Measurements from ENCODE around the gene GALNT11.

The GALNT11 gene

GRCh38 chr7:152025077-152025936 is at the start of gene GALNT11:
Gene GALNT11, plus strand, starts transcription at chr7:152025674. Its CDS starts 68,554 bp downstream, at chr7:152094228.
- peak; percentile 77 for DNase-seq (ENCODE audit: low read depth)
- H3K4me3 ChIP-seq (ENCODE audit: control insufficient read depth, low read depth, low read length) = peak within 1 kb of the TSS; percentile 79
- TF ChIP-seq, protein P1, sequence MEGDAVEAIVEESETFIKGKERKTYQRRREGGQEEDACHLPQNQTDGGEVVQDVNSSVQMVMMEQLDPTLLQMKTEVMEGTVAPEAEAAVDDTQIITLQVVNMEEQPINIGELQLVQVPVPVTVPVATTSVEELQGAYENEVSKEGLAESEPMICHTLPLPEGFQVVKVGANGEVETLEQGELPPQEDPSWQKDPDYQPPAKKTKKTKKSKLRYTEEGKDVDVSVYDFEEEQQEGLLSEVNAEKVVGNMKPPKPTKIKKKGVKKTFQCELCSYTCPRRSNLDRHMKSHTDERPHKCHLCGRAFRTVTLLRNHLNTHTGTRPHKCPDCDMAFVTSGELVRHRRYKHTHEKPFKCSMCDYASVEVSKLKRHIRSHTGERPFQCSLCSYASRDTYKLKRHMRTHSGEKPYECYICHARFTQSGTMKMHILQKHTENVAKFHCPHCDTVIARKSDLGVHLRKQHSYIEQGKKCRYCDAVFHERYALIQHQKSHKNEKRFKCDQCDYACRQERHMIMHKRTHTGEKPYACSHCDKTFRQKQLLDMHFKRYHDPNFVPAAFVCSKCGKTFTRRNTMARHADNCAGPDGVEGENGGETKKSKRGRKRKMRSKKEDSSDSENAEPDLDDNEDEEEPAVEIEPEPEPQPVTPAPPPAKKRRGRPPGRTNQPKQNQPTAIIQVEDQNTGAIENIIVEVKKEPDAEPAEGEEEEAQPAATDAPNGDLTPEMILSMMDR (conservative IDR thresholded peaks at IDR 0.05; ENCODE audit: control insufficient read depth, insufficient read depth, low read depth, low read length) = no peak

- no peak for DNase-seq (ENCODE audit: low read depth)
- no peak overlapping the region for H3K4me3 ChIP-seq (ENCODE audit: control insufficient read depth, low read depth, low read length)
- TF ChIP-seq, protein P1 (conservative IDR thresholded peaks at IDR 0.05; ENCODE audit: control insufficient read depth, insufficient read depth, low read depth, low read length) = no peak
Measured at GRCh38 chr7:151978616-151979015, 46.9 kb upstream of the GALNT11 start.

DNA sequence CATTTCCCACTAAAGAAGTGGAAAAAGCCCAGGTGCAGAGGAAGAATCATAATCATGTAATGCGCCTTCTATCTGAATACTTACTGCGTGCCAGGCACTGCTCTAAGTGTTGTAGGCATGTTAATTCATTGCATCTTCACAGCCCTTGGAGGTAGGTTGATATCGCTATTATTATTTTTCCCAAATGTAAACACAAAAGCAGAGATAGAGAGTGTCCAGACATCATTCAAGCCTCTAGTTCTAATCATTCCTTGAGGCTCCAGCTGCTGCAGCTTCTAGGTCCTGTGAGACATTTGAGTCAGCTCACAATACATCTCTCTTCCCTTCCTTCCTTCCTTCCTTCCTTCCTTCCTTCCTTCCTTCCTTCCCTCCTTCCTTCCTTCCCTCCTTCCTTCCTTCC is 44.3 kb upstream of the GALNT11 start:
- TF ChIP-seq, protein P1 (conservative IDR thresholded peaks at IDR 0.05; ENCODE audit: control insufficient read depth, insufficient read depth, low read depth, low read length) = no peak
- no peak overlapping the region for H3K4me3 ChIP-seq (ENCODE audit: control insufficient read depth, low read depth, low read length)
- no peak for DNase-seq (ENCODE audit: low read depth)

GRCh38 chr7:151982806-151983205 is 42.7 kb upstream of the GALNT11 start:
- H3K4me3 ChIP-seq (ENCODE audit: control insufficient read depth, low read depth, low read length) = no peak overlapping the region
- DNase-seq (ENCODE audit: low read depth) = no peak
- TF ChIP-seq, protein P1 (conservative IDR thresholded peaks at IDR 0.05; ENCODE audit: control insufficient read depth, insufficient read depth, low read depth, low read length) = no peak

GRCh38 chr7:151984612-151985011 is 40.9 kb upstream of the GALNT11 start:
- TF ChIP-seq, protein P1 (conservative IDR thresholded peaks at IDR 0.05; ENCODE audit: control insufficient read depth, insufficient read depth, low read depth, low read length) = no peak
- DNase-seq (ENCODE audit: low read depth) = no peak
- H3K4me3 ChIP-seq (ENCODE audit: control insufficient read depth, low read depth, low read length) = no peak overlapping the region

DNA sequence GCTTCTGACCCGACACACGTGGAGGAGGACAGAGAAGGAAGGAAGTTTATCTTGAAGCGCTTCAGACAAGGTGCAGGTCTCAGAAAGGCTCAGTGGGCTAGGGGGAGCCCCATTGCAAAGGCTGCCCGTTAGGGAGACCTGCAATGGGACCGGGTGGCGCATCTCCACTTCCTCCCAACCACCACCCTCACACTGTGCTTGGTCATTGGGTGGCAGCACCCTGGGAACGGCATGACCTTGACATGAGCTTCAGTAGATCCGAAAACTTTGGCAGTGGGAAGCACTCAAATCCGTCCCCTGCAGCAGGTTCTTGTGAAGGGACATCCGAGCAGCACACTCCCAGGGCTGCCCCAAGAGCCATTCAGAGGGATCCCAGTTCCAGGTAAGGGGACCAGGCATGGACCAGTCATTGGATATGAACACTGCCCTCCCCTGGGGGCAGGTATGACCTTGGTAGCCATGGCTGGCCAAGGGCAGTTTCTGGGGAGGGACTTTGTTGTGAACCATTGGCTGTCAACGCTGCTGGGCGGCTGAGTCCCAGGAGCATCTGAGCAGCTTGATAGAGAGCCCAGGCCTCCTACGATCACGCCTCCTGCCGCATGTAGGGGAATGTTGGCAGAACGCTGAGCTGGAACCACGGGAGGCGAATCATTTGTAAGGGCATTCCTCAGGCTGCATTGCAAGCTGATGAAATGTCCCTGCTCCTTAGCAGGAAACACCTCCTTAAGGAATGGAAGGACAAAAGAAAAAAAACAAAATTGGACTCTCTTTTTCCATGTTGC is 37.5 kb upstream of the GALNT11 start:
- TF ChIP-seq, protein P1 (conservative IDR thresholded peaks at IDR 0.05; ENCODE audit: control insufficient read depth, insufficient read depth, low read depth, low read length) = no peak
- no peak overlapping the region for H3K4me3 ChIP-seq (ENCODE audit: control insufficient read depth, low read depth, low read length)
- peak; percentile 63 for DNase-seq (ENCODE audit: low read depth)

Measured in fibroblast of mammary gland (primary cell).